Stimulated activated CD8-positive, alpha-beta memory T cell treated with anti-CD3 and anti-CD28 coated beads, Interleukin-4, amount 100 ng/mL, for 4 hours (primary cell): ENCODE results near the gene MRPS16.

Source experiments
- DNase-seq, 2 donors: peaks; one replicate each; pipeline ENCODE4 v3.0.0-alpha.2; 2020; ENCODE audit warnings: low read depth in 2 of 2, low spot score in 1 of 2

MRPS16 gene

DNA sequence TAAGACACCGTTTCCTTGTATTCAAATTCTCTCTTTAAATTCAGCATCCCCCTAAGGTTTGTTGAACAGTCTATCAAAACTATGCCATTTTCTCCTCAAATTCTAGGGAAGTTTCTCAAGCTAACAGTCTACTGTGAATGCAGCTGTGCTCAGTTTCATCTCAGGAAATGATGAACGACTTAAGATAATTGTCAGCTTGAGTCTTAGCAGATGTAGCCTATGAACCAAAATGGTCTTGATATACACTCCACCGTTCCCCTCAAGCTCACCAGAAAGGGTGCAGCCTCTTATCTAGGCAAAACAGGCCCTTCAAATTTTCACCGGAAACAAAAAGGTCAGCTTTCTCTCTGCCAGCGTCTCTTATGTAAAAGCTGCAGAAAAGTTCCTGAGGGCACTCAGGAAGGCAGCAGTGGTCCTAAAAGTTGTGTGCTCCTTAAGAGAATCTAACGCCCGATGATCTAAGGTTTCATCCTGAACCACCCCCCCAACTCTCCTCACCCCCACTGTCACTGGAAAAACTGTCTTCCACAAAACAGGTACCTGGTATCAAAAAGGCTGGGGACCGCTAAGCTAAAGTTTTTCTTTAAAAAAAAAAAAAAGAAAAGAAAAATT lies 7.5 kb downstream of the MRPS16 start:
- no peak for DNase-seq

DNA sequence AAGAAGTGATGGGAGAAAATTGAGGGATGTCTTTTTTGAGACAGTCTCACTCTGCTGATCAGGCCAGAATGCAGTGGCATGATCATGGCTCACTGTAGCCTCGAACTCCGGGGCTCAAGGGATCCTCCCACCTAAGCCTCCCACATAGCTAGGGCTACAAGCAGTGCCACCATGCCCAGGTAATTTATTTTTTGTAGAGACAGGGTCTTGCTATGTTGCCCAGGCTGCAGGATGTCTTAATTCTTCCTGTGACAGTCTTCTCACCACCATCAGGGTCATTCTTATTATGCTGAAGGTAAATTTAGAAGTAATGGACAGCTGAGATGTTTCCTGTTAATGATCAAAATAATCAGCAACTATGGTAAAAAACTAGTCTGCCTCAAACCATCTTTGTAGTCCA lies 12.5 kb downstream of the MRPS16 start:
- DNase-seq: no peak

DNA sequence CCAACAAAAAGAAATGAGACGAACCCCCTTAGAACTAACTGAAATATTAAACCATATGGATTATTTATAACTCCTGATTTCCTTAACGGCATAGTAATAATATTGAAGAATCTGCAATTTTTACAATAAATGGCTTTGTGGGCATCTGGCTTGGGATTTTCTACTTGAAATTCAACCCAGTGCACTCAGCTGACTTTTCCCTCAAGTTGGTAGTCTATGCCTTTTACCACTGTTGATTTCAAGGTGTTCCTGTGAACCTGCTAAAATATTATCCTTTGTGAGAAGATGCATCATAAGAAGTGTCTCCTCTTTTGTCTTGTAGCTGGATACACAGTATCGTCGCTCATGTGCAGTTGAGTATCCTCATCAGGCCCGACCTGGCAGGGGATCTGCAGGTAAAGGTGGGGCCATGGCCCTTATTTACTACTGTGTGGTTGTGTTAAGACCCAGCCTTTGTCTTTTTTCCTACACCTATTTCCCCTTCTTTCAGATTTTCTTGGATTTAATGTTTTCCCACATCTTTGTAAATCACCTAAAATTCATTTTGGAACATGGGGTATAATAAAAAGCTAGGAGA lies 13.4 kb downstream of the MRPS16 start:
- no peak for DNase-seq

DNA sequence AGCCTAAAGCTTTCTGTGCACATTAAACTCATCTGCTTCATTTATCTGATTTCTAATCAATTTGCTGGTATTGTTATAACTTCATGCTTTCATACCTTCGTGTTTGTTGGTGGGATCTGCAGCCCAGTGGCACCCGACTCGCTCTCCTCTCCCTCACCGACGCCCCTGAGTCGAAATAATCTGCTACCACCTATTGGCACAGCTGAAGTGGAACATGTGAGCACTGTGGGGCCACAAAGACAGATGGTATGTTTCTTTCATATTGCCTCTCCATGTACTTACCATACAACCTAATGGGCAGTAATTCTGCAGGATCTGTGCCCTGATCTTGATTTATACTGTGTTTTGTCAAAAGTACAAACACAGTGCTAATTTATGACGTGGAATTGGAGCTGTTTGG lies 17.7 kb downstream of the MRPS16 start:
- no peak for DNase-seq

DNA sequence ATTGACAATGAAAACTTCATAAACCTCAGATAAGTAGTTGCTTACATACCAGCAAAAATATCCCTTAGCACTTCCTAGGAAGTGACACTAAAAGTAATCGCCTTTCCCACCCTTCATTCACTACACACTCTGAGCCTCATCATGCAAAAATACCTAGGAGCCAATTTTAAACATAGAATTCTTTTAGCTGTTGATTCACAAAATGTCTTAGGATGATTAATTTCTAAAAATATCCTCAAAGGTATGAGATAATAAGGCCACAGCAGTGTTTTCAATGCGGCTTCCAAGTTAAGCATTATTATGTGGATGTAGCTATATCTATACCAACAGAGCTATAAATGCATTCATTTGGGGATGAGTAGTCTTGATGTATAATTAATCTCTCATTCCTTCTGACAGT lies 18.6 kb downstream of the MRPS16 start:
- no peak for DNase-seq

DNA sequence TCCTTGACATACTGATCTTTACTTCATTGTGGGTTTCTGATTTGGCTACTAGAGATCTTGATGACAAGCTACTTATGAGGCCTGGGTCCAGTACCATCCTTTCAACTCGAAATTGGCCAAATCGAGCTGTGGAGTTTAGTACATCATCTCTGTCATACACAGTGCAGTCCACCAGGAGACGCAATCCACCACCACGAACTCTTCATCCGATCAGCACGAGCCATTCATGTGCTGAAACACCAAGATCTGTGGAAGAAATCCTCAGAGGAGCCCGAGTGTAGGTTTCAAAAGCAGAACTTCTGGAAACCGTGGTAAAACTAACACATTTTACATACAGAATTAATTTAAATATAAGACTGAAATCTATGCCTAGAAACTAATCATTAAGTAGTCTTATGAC lies 19.6 kb downstream of the MRPS16 start:
- DNase-seq: no peak

DNA sequence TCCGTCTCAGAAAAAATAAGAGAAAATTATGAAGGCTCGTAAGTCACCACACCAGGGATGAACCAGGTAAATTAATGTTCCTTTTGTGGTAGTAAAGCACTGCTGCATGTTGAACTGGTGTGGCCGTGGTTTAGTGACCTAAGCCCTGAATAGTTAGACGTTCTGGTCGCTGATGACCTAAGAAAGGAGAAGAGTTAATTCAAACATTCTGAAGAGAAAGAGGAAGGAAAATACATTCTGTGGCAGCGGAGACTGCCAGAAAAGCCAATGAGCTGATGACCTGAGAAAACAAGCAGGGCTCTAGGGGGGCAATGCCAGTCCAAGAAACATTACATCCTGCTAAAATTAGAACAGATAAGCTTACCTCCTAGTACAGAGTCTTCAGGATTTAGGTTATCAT lies 22.9 kb downstream of the MRPS16 start:
- DNase-seq: no peak

DNA sequence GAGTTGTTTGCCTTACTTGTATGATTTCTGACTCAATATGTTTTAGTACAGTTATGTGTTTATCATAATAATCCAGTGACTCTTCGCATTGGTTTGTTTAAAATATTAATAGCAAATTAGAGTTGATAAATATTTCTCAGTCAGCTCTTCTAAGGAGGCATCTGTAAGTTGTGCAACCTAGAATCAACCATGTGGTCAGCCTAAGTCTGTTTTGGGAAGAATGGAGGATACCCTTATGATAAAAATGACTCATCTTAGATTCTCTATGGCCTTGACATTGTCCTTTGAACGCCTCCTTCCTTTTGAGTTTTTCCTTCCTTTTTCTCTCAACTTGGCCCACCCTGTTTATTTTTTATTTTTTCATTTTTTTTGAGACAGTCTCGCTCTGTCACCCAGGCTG lies 24.2 kb downstream of the MRPS16 start:
- no peak for DNase-seq

DNA sequence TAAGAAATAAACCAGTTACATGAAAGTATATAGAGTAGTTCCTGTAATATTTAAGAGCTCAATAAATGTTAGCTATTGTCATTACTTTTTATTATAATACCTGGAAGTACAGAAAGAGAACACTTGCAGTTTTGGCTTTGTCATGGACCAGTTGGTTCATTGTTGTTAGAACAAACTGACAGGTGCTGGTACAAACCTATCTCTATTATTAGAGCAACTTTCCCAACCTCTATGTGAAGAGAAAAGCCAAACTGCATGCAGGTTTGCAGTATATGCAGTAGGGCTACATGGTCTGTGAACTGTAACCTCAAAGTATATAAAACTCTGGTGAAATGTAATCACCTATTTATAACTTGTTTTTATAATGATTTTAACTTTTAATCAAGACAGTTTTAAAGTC lies 25.8 kb downstream of the MRPS16 start:
- DNase-seq: no peak

DNA sequence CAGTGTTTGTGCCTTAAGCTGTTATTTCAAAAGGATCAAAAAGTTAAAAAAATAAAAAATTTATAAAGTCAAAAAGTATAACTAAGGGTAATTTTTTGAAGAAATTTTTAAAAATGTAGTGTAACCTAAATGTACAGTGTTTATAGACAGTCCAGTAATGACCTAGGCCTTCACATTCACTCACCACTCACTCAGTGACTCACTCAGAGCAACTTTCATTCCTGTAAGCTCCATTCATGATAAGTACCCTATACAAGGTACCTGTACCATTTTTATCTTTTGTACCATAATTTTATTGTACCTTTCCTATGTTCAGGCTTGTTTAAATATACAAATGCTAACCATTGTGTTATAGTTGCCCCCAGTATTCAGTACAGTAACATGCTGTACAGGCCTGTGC lies 26.9 kb downstream of the MRPS16 start:
- no peak for DNase-seq

DNA sequence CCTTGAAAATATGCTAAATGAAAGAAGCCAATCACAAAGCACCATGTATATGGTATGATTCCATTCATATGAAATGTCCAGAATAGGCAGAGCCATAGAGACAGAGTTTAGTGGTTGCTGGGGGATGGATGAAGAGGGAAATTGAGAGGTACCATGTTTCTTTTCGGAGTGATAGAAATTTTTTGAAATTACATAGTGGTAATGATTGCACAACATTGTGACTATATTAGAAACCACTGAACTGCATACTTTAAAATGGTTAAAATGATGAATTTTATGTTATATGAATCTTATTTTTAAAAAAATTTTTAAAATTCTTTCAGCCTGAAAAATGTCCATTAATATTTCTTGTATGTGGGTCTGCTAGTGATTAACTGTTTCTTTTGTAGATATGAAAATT lies 31.5 kb downstream of the MRPS16 start:
- DNase-seq: no peak

DNA sequence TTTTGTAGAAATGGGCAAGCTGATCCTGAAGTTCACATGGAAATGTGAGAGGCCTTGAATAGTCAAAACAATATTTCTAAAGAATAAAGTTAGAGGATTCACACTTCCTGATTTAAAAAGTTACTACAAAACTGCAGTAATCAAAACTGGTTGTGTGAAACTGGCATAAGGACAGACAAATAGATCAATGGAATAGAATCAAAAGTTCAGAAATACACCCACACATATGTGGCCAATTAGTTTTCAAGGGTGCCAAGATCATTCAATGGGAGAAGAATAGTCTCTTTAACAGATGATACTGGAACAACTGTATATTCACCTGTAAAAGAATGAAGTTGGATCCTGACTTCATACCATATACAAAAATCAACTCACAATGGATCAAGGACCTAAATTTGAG lies 33.1 kb downstream of the MRPS16 start:
- no peak for DNase-seq

DNA sequence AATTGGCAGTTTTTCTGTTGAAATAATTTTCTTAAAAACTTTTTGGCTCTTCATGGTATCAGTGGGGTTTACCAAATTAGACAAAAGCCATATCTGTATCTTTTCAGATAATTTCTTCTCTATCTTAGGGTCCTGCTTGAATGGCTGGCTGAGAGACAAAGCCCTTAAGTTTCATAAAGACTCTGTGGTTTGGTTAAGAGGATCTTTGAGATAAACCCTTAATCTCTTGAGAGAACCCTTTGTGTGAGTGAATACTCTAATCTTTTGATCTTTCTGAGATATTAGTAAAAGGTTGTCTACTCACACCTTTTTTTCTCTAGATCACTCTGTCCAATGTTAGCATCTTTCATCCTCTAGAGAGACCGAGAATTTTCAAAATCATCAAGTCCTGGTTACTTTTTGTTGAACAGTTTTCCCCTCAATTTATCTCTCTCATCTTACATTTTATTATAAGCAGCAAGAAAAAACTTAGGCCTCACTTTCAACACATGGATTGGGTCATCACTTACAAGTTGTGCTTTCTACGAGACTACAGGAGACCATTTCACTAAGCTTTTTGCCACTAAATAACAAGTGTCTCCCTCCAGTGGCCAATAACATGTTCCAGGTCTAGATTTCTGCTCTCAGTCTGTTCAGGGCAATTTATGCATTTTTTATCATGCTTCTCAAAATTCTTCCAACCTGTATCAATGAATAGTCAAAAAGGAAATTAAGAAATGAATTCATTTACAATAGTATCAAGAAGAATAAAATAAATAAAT lies 33.8 kb downstream of the MRPS16 start:
- DNase-seq: no peak

DNA sequence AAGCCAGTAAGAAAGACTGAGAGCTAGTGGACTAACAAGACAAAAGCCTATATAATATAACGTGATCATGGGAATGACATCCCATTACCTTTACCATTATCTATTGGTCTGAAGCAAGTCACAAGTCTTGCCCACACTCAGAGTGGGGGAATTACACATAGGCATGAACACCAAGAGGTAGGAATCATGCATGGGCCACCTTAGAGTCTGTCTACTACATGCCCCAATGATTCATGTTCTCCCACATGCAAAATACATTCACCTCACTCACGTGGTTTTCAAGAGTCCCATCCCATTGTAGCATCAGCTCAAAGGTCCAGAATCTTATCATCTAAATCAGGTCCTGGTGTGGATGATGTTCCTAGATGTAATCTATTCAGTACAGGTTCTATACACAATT lies 34.8 kb downstream of the MRPS16 start:
- no peak for DNase-seq

DNA sequence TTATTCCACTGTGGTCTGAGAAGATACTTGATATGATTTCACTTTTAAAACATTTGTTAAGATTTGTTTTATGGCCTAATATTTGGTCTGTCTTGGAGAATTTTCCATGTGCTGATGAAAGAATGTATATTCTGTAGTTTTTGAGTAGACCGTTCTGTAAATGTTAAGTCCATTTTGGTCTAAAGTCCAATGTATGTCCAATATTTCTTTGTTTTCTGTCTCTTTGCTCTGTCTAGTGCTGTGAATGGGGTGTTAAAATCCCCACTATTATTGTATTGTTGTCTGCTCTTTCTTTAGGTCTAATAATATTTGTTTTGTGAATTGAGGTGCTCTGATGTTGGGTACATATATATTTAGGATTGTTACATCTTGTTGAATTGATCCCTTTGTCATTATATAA lies 36.7 kb downstream of the MRPS16 start:
- DNase-seq: no peak

DNA sequence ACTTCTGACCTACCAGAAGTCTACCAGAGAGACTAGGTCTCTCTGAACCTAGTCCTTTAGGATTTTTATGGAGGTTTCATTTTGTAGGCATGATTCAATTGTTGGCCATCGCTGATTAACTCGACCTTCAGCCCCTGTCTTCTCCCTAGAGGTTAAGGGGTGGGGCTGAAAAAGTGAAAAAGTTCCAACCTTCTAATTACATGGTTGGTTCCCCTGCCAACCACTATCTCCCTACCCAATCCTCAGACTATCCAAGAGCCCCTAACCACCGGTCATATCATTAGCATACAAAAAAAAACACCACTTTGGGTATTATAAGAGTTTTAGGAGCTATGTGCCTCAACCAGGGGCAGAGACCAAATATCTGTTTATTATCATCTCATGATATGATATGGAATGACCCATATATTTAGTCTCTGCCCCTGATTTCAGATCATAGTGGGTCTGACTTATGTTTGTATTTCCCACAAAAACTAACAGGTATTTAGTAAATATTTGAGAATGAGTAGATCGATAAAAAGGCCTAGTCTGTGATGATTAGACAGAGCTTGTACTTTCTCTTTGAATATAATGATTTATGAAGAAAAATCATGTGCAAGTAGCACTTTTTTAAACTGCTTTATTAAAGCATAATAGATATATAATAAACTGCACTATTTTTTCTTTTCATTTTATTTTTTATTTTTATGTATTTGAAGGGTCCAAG lies 41.2 kb downstream of the MRPS16 start:
- DNase-seq: no peak

DNA sequence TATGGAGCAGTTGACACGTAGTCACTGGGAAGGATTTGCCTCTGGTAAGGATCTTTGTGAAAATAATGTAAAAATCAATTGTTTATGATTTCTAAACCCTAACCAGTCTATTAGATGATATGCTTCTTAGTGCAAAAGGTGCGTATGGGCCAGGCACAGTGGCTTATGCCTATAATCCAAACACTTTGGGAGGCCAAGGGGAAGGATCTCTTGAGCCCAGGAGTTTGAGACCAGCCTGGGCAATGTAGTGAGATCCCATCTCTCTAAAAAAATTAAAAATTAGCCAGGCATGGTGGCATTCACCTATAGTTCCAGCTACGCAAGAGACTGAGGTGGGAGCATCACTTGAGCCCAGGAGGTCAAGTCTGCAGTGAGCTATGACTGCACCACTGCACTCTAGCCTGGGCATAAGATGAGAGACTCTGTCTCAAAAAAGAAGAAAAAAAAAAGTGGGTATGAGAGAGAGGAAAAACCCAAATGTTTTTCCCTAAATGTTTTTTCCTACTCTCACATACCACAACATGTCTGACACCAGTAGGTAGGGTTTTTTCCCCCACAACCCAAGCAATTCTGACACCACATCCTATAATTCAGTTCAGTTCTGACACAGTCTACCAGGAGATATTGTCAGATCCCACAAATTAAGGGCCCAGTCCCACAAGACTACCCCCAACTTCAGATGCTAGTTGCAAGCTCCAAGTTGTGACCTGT lies 41.9 kb downstream of the MRPS16 start:
- DNase-seq: no peak

DNA sequence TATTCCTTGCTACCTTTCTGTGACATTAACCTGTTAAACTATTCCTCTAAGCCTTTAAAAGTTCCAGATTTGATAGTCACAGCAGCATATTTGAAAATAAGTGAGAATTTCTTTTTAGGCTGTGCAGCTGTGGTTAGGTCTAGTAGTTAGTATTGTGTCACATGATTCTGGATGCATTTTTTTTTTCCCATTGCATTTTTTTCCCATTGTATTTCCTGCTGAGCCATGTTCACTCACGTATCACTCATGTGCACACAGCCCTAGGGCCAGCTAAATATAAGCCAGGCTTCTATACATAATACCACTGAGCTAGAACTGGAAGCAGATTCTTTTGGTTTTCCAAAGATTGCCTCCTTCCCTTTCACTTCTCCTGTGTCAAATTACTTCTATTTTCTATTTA lies 42.7 kb downstream of the MRPS16 start:
- no peak for DNase-seq

DNA sequence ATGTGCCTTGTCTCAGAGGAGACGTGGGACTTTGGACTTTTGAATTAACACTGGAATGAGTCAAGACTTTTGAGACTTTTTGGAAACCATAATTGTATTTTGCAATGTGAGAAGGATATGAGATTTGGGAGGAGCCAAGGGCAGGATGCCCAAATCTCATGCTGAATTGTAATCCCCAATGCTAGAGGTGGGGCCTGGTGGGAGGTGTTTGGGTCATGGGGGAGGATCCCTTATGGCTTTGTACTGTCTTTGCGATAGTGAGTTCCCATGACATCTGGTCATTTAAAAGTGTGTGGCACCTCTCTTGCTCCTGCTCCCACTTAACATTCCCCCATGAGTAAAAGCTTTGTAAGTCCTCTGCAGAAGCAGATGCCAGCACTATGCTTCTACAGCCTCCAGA lies 44.6 kb downstream of the MRPS16 start:
- no peak for DNase-seq

DNA sequence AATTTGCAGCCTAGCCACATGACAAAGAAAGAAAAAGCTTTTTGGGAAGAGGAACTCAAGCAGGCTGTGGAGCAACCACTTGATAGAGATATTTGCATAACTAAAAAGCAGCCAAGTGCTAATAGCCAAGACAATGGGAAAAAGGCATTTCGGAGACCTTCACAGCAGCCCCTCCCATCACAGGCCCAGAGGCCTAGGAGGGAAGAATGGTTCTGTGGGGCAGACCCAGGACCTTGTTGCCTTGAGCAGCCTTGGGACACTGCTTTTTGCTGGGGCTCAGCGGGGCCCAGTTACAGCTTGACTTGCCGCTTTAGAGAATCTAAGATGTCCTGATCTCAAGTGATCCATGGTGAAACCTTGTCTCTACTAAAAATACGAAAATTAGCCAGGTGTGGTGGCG lies 46.1 kb downstream of the MRPS16 start:
- DNase-seq: no peak

DNA sequence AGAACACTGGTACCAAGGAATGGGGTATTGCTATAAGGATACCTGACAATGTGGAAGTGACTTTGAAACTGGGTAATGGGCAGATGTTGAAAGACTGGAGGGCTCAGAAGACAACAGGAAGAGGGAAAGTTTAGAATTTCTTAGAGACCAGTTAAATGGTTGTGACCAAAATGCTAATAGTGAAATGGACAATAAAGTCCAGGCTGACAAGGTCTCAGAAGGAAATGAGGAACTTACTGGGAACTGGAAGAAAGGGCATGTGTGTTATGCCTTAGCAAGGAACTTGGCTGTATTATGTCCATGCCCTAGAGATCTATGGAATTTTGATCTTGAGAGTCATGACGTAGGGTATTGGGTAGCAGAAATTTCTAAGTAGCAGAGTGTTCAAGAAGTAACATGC lies 46.6 kb downstream of the MRPS16 start:
- no peak for DNase-seq

DNA sequence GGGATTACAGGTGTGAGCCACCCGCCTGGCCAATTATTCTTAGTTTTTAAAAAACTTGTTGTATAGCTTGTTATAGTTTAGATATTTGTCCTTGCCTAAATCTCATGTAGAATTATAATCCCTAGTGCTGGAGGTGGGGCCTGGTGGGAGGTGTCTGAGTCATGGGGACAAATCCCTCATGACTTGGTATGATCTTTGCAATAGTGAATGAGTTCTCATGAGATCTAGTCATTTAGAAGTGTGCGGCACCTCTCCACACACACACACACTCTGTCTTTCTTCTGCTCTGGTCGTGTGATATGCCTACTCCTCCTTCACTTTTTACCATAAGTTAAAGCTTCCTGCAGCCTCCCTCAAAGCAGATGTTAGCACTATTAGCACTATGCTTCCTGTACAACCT lies 47.4 kb downstream of the MRPS16 start:
- DNase-seq: no peak
